Pons (tissue), 1 donor: ENCODE measurements around the gene C1GALT1.

Experiments
- DNase-seq: peaks from one replicate; pipeline ENCODE4 v3.0.0-alpha.2; 2016; ENCODE audit warnings: low spot score

C1GALT1 gene

DNA sequence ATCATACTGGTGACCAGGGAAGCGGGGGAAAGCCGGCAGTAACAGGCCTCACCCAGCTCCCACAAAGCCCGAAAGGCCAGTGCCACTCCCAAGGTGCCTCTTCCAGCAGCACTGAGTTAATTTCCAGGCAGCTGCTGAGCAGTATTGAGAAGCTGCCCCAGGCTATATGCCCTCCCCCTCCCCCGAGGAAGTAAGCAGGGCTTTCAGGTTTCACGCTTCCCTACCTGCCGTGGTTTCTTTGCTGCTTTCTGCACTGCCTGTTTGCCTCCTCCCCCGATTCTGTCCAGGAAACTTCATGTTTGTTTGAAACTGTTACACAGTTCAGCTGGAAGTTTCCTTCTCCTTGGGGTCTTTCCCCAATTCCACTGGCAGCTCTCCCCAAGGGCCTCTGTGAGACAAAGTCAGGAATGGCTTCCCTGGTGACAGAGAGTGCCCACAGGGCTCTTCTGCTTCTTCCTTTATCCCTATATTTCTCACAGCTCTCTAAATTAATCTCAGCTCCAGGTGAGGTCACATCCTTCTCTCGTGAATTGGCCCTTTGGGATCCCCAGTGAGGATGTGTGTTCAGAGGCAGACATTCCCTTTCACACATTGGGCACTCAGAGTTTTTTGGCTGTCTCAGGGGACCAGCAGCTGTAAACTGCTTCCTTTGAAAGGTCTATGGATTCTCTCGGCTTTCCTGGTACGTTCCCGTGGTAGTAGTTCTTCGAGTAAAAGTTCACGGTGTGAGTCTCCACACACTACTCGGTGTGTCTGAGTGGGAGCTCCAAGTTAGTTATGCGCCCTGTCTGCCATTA, 19.4 kb downstream of the C1GALT1 start:
- DNase-seq: no peak

DNA sequence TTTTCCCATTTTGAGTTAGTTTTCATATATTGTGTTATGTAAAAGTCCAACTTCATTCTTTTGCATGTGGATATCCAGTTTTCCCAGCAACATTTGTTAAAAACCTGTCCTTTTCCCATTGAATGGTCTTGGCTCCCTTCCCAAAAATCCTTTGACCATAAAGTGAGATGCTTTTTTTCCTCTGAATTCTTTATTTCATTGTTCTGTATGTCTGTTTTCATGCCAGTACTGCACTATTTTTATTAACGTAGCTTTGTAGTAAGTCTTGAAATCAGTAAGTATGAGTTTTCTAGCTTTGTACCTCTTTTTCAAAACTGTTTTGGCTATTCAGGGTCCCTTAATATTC, 20.0 kb downstream of the C1GALT1 start:
- DNase-seq: no peak

DNA sequence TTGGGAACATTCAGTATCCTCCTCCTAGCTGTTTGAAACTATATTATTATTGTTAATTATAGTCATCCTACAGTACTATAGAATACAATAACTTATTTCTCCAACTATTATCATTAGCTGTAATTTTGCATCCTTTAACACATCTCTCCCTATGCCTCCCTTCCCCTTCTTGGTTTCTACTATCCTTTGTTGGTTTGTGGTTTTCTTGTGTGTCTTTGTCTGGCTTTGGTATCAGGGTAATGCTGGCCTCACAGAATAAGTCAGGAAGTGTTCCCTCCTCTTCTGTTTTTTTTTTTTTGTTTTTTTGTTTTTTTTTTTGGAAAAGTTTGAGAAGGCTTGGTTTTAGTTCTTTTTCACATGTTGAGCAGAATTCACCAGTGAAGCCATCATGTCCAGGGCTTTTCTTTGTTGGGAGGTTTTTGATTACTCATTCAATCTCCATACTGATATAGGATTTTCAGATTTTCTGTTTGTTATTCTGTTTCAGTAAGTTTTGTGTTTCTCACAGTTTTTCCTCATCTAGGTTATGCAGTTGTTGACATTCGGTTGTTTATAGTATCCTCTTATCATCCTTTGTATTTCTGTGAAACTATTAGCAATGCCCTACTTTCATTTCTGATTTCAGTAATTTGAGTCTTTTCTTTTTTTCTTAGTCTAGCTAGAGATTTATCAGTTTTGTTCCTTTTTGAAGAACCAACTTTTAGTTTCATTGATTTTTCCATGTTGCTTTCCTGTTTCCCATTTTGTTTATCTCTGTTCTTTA, 21.6 kb downstream of the C1GALT1 start:
- no peak for DNase-seq

DNA sequence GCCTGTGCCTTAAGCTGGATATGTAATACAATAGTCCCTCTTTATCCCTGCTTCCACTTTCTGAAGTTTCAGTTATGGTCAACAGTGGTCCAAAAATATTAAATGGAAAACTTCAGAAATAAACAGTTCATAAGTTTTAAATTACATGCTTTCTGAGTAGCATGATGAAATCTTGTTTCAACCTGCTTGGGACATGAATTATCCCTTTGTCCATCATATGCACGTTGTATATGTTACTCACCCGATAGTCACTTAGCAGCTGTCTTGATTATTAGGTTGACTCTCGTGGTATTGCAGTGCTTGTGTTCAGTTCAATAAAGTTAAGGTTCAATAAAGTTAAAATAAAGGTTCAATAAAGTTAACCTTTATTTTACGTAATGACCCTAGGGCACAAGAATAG, 25.5 kb downstream of the C1GALT1 start:
- no peak for DNase-seq

DNA sequence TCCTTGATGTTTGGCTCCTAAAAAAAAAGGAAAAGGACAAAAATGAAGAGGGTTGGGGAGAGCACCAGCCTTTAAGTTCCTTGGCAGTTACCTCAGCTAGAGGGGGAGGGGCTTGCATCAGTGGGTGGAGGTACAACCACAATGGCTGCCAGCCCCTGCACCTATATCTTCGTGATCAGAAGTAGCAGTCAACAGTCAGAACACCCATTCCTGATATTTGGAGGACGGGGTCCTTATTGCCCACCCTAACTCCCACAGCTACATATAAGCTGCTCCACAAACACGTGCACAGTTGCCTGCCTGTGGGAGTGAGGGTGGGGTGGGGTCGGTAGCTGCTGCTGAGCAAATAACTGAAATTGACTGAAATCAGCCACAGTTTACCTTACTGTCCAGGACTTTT, 26.2 kb downstream of the C1GALT1 start:
- no peak for DNase-seq

DNA sequence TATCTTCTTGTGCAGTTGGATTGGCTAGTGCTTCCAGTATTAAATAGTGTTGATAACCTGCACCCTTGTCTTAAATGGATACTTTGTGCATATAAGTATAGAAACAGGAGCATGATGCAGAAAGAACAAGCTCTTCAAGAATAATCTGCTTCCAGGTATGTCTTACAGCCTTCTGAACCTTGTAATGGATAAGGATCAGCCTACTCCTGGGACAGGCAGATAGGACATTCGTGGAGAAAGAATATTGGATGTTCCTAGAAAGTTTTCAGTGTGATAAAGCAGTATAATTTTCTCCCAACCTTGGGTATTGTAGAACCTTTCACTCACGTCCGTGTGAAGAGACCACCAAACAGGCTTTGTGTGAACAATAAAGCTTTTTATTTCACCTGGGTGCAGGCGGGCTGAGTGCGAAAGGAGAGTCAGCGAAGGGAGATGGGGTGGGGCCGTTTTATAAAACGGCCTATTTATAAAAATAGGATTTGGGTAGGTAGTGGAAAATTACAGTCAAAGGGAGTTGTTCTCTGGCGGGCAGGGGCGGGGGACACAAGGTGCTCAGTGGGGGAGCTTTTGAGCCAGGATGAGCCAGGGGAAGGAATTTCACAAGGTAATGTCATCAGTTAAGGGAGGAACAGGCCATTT, 27.2 kb downstream of the C1GALT1 start:
- no peak for DNase-seq

DNA sequence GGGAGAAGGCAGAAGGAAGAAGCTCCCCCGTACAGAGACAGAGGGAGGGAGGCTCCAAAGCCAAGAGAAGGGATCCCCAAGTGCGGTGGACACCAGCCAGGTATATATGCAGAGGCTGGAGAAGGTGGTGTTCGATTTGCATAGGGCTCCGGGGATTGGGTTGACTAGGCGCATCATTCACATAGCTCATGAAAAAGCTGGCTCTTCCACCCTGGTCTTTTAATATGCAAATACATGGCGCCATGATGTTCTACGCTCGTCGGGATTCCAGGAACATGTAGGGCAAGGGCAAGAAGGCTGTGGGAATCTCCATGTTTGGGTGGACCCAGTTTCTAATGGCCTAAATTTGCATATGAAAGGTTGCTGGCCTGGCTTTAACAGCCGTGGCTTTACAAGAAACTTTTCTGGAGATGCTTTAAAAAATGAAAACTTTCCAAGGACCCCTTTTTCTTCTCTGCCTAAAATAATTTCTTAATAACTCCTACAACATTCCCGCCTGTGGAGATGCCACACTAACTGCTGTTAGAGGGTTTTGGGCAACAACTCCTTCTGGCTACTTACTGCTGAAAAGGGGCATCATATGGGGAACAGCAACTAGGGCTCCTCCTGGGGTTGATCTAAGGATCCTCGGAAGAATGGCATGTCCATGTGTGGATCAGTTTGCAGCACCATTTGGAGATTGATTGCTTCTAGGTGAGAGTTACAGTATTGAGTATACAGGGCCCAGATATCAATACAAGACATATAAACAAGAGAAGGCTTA, 28.3 kb downstream of the C1GALT1 start:
- no peak for DNase-seq

DNA sequence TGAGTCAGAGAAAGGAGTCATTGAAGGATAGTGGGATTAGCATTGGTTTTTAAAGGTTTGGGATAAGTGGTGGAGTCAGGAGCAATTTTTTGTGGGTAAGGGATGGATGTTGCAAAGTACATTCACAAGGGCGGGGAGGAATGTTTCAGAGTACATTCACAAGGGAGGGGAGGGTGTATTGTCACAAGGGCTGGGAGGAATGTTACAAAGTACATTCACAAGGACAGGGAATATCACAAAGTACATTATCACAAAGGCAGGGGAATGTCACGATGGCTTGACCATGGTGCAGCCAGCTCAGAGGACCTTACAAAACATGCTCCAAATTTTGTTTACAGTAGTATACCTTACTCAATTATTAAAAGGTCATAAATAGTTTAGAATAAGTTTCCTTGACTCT, 30.3 kb downstream of the C1GALT1 start:
- DNase-seq: no peak

DNA sequence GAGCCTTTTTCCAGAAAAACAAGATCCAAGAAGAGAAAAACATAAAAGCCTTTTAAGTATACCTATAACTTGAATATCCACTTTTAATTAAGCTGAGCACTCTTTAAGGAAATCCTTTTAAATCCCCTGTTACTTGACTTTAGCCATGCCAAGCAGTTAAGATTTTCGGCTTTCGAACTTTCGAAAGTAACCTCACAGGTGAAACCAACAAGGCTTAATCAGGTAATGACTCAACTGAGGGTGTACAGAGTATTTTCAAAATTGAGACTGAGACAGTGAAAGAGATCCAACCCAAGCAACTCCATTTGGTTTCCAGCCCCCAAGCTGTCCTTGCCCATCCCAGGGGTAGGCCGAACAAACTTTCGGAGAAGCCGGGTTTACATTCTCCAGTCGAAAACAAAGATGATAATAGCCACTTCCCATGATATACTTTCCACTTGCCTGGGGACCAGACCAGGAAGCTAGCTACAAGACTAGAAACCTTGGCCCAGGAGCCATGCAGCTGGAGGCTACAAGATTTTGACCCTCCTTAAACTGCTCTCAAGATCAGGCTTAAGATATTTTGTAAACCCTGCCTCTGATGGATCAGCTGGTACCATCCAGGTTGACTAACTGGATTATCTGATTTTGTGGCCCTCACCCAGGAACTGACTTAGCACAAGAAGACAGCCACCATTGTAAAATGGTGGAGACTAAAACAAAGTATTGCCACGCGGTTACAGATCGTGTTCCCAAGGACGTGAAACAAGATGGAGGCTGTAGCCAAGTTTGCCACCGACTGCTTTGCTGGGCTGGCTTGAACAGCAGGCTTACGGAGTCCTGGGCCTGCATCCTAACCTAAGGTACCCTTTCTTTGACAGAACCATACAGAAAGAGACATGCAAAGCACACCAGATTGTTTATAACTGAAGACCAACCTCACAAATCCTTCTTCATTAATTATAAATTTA, 32.3 kb downstream of the C1GALT1 start:
- DNase-seq: no peak

DNA sequence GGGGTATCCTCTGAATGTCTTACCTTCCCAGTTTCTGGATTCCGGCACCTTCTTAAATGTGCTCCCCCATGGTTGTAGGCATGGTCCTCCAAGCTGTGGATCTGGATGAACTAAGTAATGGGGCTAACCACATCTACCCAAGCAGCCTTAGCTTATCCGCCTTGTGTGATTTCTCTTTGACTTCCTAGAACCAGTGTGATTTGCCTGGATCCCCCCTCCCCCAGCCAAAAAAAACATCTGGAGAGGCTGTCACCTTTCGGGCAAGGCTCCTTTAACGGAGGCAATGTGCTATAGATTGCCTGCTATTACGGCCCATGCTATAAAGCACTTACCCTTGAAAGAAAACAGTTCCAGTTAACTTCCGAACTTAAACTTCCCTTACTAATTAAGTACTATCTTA, 33.9 kb downstream of the C1GALT1 start:
- DNase-seq: no peak

DNA sequence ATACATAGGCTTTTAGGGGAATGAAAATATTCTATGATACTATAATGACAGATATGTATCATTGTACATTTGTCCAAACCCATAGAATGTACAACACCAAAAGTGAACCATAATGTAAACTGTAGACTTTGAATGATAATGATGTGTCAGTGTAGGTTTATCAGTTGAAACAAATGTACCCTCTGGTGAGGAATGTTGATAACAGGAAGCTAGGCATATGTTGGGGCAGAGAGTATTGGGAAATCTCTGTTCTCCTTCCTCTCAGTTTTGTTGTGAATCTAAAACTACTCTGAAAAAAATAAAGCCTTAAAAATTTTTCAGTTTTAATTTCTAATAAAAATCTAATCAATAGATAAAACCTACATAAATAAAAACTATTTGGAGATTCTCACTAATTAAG, 36.9 kb downstream of the C1GALT1 start:
- DNase-seq: no peak

DNA sequence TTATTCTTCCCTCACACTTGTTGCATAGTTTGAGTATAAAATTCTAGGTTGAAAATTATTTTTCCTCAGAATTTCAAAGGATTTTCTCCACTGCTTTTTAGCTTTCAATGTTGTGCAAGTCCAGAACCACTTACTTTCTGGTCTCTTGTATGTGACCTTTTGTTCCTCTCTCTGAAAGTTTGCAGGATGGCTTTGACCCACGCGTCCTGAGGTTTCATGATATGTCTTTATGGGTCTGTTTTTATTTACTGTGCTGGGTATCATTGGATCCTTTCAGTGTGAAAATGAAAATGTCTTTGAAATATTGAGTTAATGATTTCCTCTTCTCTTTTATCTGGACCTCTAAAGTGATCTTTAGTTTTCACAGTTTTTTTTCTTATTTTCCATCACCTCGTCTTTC, 38.5 kb downstream of the C1GALT1 start:
- no peak for DNase-seq

DNA sequence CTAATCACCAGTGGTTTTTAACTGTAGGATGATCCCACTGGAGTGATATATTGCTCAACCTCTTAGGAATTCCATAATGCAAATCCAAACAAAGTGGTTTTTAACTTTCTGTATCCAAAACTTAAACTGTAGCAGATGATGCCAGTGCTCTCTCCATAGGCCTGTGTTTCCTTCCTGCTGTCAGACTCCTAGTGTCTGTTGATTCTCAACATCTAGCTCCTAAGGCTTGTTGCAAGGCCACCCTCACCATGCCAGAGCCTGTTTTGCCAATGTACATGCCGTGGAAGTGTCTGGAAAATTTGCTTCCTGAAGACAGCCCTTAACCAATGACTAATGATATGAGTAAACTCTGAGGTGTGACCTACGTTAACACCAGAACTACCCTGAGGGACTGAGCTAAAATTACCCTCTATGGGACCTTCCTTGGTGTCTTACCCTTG, 39.3 kb downstream of the C1GALT1 start:
- no peak for DNase-seq

DNA sequence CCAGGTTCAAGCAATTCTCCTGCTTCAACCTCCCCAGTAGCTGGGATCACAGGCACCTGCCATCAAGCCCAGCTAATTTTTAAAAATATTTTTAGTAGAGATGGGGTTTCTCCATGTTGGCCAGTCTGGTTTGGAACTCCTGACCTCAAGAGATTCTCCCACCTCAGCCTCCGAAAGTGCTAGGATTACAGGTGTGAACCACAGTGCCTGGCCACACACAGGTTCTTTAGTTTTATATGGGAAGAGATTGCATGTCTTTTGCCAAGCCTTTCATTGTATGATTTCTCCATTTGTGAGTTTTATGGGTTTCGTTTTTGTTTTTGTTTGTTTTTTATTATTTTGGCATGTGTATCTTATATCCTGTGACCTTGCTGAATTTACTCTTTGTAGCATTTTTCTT, 40.9 kb downstream of the C1GALT1 start:
- DNase-seq: no peak

DNA sequence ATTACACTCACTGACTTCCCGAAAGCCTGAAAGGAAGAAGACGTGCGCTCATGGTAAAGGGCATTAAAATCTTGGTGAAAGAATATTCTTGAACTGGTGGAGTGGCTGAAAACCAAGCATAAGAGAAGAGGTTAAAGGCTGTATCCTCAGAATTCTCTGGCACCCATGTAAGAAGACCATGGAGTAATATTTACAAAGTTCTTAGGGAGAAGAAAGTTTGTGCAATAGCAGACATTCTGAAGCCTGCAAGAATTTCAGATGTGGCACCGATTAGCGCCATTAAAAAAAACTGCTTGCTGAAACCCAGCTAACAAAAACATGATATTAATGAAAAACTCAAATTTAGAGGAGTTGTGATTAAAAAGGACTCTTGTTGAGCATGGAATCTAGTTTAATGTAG, 44.1 kb downstream of the C1GALT1 start:
- no peak for DNase-seq

DNA sequence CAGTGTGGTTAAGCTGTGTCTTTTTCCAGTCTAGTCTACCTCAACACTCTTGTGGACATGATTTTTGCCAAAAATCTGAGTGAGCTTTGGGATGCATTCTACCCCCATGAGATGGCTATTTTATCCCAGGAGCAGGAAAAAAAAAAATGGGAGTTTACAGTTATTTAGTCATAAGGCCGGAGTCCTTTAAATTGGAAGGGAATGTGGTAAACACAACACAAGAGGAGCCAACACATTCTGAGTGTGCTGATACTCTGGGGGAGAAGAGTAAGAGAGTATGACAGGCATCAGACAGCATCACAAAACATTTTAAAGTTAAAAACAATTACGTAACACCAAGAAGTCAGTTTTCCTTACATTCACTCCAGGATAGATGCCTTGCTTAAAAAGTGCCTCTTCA, 46.1 kb downstream of the C1GALT1 start:
- no peak for DNase-seq

DNA sequence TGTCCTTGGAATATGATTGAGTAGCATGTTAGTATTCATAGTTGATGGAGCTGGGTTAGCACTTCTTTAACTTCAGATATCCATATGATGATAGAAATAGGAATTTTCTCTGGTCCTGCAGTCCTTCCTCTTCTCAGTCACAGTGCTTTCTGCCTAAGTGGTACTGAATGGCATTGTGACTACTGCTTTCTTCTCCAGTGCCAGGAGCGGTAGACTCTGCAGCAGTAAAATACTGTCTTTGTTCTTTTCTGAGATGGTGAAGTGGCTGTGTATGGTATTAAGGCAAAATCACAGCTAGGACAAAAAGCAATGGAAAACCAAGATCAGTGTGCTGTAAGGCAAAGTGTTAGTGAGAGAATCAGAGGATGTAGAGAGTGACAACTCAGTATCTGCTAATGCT, 46.6 kb downstream of the C1GALT1 start:
- DNase-seq: peak; percentile 97

DNA sequence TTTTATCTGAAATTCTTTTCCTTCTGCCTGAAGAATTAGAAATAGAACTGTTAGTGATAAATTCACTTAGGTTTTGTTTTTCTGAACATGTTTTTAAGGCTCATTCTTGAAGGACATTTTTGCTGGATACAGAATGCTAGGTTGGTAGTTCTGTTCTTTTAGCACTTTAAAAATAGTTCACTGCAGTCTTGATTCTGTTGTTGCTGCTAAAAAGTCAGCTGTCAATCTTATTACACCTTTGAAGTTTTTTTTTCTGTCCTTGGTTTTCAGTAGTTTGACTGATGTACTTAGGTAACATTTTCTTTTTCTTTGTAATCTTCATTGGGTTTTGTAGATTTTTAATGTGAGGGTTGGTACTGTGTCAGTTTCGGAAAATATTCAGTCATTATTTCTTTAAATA, 48.7 kb downstream of the C1GALT1 start:
- no peak for DNase-seq

DNA sequence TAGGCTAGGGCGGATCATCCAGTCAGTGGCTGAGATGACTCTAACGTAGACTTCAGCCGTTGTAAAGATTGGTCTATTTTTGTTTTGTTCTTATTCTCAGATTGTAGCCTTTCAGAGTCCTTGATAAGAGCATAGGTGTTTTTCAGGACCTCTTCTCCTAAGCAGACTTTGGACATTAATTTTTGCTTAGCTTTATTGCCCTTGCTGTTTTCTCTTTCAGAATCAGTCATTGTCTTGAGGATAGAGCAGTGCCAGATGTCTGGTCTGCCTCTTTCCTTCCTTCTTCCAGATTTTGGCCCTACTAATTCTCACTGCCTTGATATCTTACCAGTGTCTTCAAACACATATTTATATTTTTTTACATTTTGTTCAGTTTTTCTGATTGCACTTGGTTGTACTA, 49.5 kb downstream of the C1GALT1 start:
- DNase-seq: no peak

DNA sequence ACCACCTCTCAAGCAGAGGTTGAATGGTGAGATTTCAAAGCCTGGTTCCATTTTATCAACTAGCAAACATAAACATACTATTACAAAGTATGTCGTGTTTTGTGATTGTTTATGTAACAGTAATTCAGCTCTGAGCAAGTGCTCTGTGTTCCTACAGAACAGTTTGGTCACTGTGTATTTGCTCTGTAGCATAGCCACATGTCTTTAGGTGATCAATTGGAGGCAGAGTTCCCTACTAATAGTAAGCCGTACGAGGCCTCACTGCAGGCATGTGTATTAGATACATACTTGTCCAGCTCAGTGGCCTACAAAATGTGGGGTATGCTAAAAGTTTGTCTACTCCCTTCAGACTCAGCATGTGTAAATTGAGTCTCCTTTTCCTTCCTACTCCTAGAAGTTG, 53.0 kb downstream of the C1GALT1 start:
- DNase-seq: no peak

DNA sequence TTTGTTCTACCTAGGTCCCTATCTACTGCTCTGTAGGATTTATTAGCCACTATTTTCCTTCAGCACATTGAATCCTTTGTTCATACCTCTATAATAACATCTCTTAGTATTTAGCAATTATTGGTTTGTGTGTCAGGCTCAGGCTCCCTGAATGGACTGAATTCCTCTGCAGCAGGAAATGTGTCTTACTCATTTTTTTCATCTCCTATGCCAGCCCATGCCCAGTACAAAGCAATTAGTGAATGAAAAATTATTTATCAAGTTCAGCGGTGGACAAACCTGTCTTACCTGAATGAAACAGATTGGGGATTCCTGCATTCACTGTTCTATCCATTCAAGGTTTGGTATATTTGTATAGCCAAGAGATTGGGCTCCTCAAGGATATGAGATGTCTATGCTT, 53.7 kb downstream of the C1GALT1 start:
- no peak for DNase-seq
